CD14-positive monocyte (primary cell): ENCODE data around the gene RABL6. TPM values are rescaled to one million over a fixed set of nuclear protein-coding genes. Genes with fewer than 3 reads are reported as not detected.

Source experiments
- DNase-seq, 3 donors: peaks; one replicate each; pipeline ENCODE4 v3.0.0-alpha.2; 2011 to 2022
- H2AFZ ChIP-seq: 2 replicates; pipeline ENCODE4 v1.6.0; 2012; ENCODE audit warnings: mild to moderate bottlenecking, low read depth, low read length, inconsistent platforms; ENCODE audit not compliant: insufficient read depth, poor library complexity, severe bottlenecking
- H3K27ac ChIP-seq, 2 donors: 1 replicate in 1 of 2; 2 replicates in 1 of 2; pipeline ENCODE4 v1.5.1; 2012 to 2013; ENCODE audit warnings: low read length in 2 of 2, control low read depth in 1 of 2, inconsistent platforms in 1 of 2, low read depth in 1 of 2, mild to moderate bottlenecking in 1 of 2
- H3K27me3 ChIP-seq, 2 donors: one replicate each; pipeline versions ENCODE4 v1.6.0 to v1.6.1; 2011 to 2013; ENCODE audit warnings: low read length in 2 of 2; ENCODE audit not compliant: control insufficient read depth in 2 of 2, insufficient read depth in 2 of 2
- H3K36me3 ChIP-seq, 2 donors: replicated peaks in 1 of 2; 1 replicate in 1 of 2; 2 replicates in 1 of 2; pipeline versions ENCODE4 v1.5.1 to v1.6.1; 2012 to 2013; ENCODE audit warnings: low read length in 2 of 2, control low read depth in 1 of 2, inconsistent platforms in 1 of 2, mild to moderate bottlenecking in 1 of 2; ENCODE audit not compliant: insufficient read depth in 2 of 2, control insufficient read depth in 1 of 2
- H3K4me1 ChIP-seq, 2 donors: 1 replicate in 1 of 2; 2 replicates in 1 of 2; pipeline versions ENCODE4 v1.5.1 to v1.6.1; 2012 to 2013; ENCODE audit warnings: low read length in 2 of 2, control low read depth in 1 of 2, inconsistent platforms in 1 of 2, mild to moderate bottlenecking in 1 of 2, moderate library complexity in 1 of 2; ENCODE audit not compliant: insufficient read depth in 2 of 2, control insufficient read depth in 1 of 2
- H3K4me2 ChIP-seq: replicated peaks from 2 replicates; pipeline ENCODE3; 2012; ENCODE audit warnings: low read length, moderate library complexity, mild to moderate bottlenecking; ENCODE audit not compliant: poor library complexity, severe bottlenecking; ENCODE audit errors: extremely low read depth
- H3K4me3 ChIP-seq, 3 experiments: fragments of 200-600 bp in 1 of 3; sonication (generic) in 1 of 3; replicated peaks in 1 of 3; 1 replicate in 2 of 3; 2 replicates in 1 of 3; pipeline ENCODE4 v1.5.1; 2011 to 2013; ENCODE audit warnings: low read length in 3 of 3, mild to moderate bottlenecking in 3 of 3, control low read depth in 2 of 3, low read depth in 2 of 3, inconsistent platforms in 1 of 3, moderate library complexity in 1 of 3
- H3K79me2 ChIP-seq: 2 replicates; pipeline ENCODE4 v1.6.0; 2012; ENCODE audit warnings: mild to moderate bottlenecking, control low read depth, inconsistent platforms, low read length, moderate library complexity; ENCODE audit not compliant: insufficient read depth
- H3K9ac ChIP-seq: 2 replicates; pipeline ENCODE4 v1.6.0; 2017; ENCODE audit warnings: low read length, mild to moderate bottlenecking; ENCODE audit not compliant: insufficient read depth, poor library complexity, severe bottlenecking
- H3K9me3 ChIP-seq, 2 donors: replicated peaks in 1 of 2; 1 replicate in 1 of 2; 2 replicates in 1 of 2; pipeline versions ENCODE4 v1.5.1 to v1.6.1; 2012 to 2013; ENCODE audit warnings: low read length in 2 of 2, control low read depth in 1 of 2; ENCODE audit not compliant: control insufficient read depth in 1 of 2, insufficient read depth in 1 of 2
- H4K20me1 ChIP-seq: 2 replicates; pipeline ENCODE4 v1.6.0; 2012; ENCODE audit warnings: mild to moderate bottlenecking, low read length, control low read depth, moderate library complexity; ENCODE audit not compliant: insufficient read depth
- H3K27ac Mint-ChIP-seq, 7 donors: one replicate each; pipeline ENCODE4 v1.8.0; 2020; ENCODE audit warnings: mild to moderate bottlenecking in 7 of 7, mixed read lengths in 7 of 7, moderate library complexity in 6 of 7, inconsistent platforms in 2 of 7
- H3K27me3 Mint-ChIP-seq, 3 donors: one replicate each; pipeline ENCODE4 v1.8.0; 2021 to 2022; ENCODE audit warnings: low read depth in 3 of 3, mild to moderate bottlenecking in 3 of 3, mixed read lengths in 3 of 3, moderate library complexity in 3 of 3, inconsistent platforms in 1 of 3
- H3K36me3 Mint-ChIP-seq, 2 donors: one replicate each; pipeline ENCODE4 v1.8.0; 2020; ENCODE audit warnings: mixed read lengths in 2 of 2, inconsistent platforms in 1 of 2, mild to moderate bottlenecking in 1 of 2
- H3K4me1 Mint-ChIP-seq: one replicate; pipeline ENCODE4 v1.8.0; 2020; ENCODE audit warnings: mild to moderate bottlenecking, mixed read lengths
- H3K4me3 Mint-ChIP-seq, 2 donors: one replicate each; pipeline ENCODE4 v1.8.0; 2020; ENCODE audit warnings: mild to moderate bottlenecking in 2 of 2, mixed read lengths in 2 of 2, moderate library complexity in 1 of 2
- H3K9me3 Mint-ChIP-seq, 7 donors: one replicate each; pipeline ENCODE4 v1.8.0; 2020 to 2022; ENCODE audit warnings: mixed read lengths in 7 of 7, mild to moderate bottlenecking in 6 of 7, moderate library complexity in 6 of 7, inconsistent platforms in 2 of 7
- CTCF ChIP-seq: fragments of 200-600 bp; IDR thresholded peaks from one replicate; pipeline ENCODE4 v1.8.0; 2022; ENCODE audit warnings: antibody characterized with exemption, mild to moderate bottlenecking
- WGBS: methylation state at CpG from one replicate; pipeline ENCODE4 v1.1.5; 2013; ENCODE audit warnings: missing lambda C conversion rate; ENCODE audit not compliant: insufficient coverage; 5-methylcytosine and 5-hydroxymethylcytosine counted together
- intact Hi-C, 2 donors: fragments of 100-400 bp; cut with micrococcal nuclease; formaldehyde crosslinking; loops; one replicate each; pipeline versions ENCODE4 v1.15.0 to v1.15.1; 2023
- polyA plus RNA-seq, 3 donors: library from polyadenylated mRNA; depleted of rRNA in 1 of 3; unstranded in 2 of 3; stranded (reverse) in 1 of 3; fragments of 300-500 nt in 2 of 3; fragments of >200 nt in 1 of 3; fragmentation: Illumina TruSeq in 2 of 3; gene quantifications; 1 replicate in 2 of 3; 2 replicates in 1 of 3; pipeline ENCODE4 v1.2.3, GENCODE V29; 2012 to 2021

The RABL6 gene
- polyA plus RNA-seq, 3 donors: 6.7 to 30.9 (median 8.1) TPM

- intact Hi-C loops: loop anchor here (5.0 to 10.0 kb wide), 4 partner anchors 40 to 105 kb away; partner anchors contain the start of genes C8G (in 1 of the 2), FBXW5 (in 1 of the 2), LCN12 (in 1 of the 2) and TMEM141 (in 1 of the 2)
- Histone ChIP-seq H2AFZ (peak overlapping the region; percentile 68), H3K27me3 (peaks cover 12 to 43% of the 10 kb centered on the region in 2 donors), H3K36me3 (peaks cover 0 to 5% of the 10 kb centered on the region in 2 donors), H3K4me1 (peaks cover 32 to 52% of the 10 kb centered on the region in 2 donors), H4K20me1 (peaks cover 9% of the 10 kb centered on the region), H3K79me2 (no peaks in the 10 kb centered on the region), H3K9ac (peak overlapping the region; percentile 56), H3K9me3 (peaks cover 0 to 5% of the 10 kb centered on the region in 2 donors), H3K4me3 (peak overlapping the region; percentile 74 to 93 (median 76)), H3K4me2 (peak overlapping the region; percentile 99), H3K27ac (no peak overlapping the region)
- H3K4me3 Mint-ChIP-seq: peak overlapping the region; percentile 92 to 97
- no peak for TF ChIP-seq CTCF
- no peak for DNase-seq
- H3K9me3 Mint-ChIP-seq: peaks cover 0 to 15% (median 12%) of the 10 kb centered on the region in 7 donors
- H3K4me1 Mint-ChIP-seq: peaks cover 26% of the 10 kb centered on the region
- peak overlapping the region in 4 of 7 donors; percentile 7 to 72 (median 34) for H3K27ac Mint-ChIP-seq
- H3K27me3 Mint-ChIP-seq: peaks cover 30 to 52% (median 37%) of the 10 kb centered on the region in 3 donors
- WGBS: 4% methylated on average over 56 of the region's 75 CpGs
- peaks cover 0 to 9% of the 10 kb centered on the region in 2 donors for H3K36me3 Mint-ChIP-seq
These were observed 39.5 kb downstream of the RABL6 start for GRCh38 chr9:136847088-136847825.

GRCh38 chr9:136847826-136848392, 40.2 kb downstream of the RABL6 start:
- Mint-ChIP-seq H3K36me3 (peaks cover 0 to 9% of the 10 kb centered on the region in 2 donors), H3K4me3 (peak overlapping the region; percentile 92 to 97), H3K27me3 (peaks cover 30 to 47% (median 35%) of the 10 kb centered on the region in 3 donors), H3K9me3 (peaks cover 0 to 15% (median 12%) of the 10 kb centered on the region in 7 donors), H3K27ac (peak overlapping the region; percentile 7 to 78 (median 70)), H3K4me1 (peaks cover 23% of the 10 kb centered on the region)
- Histone ChIP-seq H3K9ac (peak overlapping the region; percentile 56), H3K27ac (no peak overlapping the region), H3K9me3 (peaks cover 0 to 5% of the 10 kb centered on the region in 2 donors), H3K4me2 (peak overlapping the region; percentile 99), H3K79me2 (no peaks in the 10 kb centered on the region), H3K4me3 (peak overlapping the region; percentile 74 to 93 (median 76)), H3K36me3 (peaks cover 0 to 5% of the 10 kb centered on the region in 2 donors), H4K20me1 (peaks cover 9% of the 10 kb centered on the region), H3K27me3 (peaks cover 12 to 37% of the 10 kb centered on the region in 2 donors), H2AFZ (peak overlapping the region; percentile 68), H3K4me1 (peaks cover 28 to 47% of the 10 kb centered on the region in 2 donors)
- peak; percentile 62 to 65 (median 63) for DNase-seq
- under 1% methylated on average over 48 of the region's 48 CpGs for WGBS
- TF ChIP-seq CTCF: no peak
- intact Hi-C loops: loop anchor here (2.0 to 10.0 kb wide), 5 partner anchors 39 to 104 kb away; partner anchors contain the start of genes TRAF2 (in 2 of the 2), C8G (in 1 of the 2), FBXW5 (in 1 of the 2) and LCN12 (in 1 of the 2)
